Tibial nerve (tissue), 3 donors: ENCODE measurements around the gene IL1RAPL2.

Source experiments
- CTCF ChIP-seq, 5 experiments: fragments of 200-600 bp in 3 of 5; fragments of 450-650 bp in 2 of 5; sonication (generic) in 3 of 5; IDR thresholded peaks; one replicate each; pipeline ENCODE4 v1.5.1; 2016 to 2019; ENCODE audit warnings: antibody characterized with exemption in 5 of 5, mild to moderate bottlenecking in 3 of 5, moderate library complexity in 2 of 5
- POLR2A ChIP-seq, 2 donors: fragments of 450-650 bp; IDR thresholded peaks; one replicate each; pipeline ENCODE4 v1.6.1; 2017; ENCODE audit warnings: antibody characterized with exemption in 2 of 2, mild to moderate bottlenecking in 2 of 2, moderate library complexity in 2 of 2

- TF ChIP-seq CTCF (IDR thresholded peaks at IDR 0.05), result no peak
- TF ChIP-seq POLR2A (IDR thresholded peaks at IDR 0.05), result no peak
Measured at GRCh38 chrX:105229146-105229545, 663.1 kb downstream of the IL1RAPL2 start.
